Fibroblast of the conjunctiva (primary cell): ENCODE measurements around the gene ZNF791.
"Not testable (repeated sequence)": the region's sequence is repeated elsewhere in the genome, so short reads cannot be mapped to it uniquely, and the experiment has no call there.

Source experiments
- DNase-seq: peaks from one replicate; pipeline ENCODE4 v3.0.0-alpha.2; 2010; ENCODE audit warnings: low read depth

Gene ZNF791

GRCh38 chr19:12667731-12668302 is 57.1 kb downstream of the ZNF791 start:
- DNase-seq = no peak

DNA sequence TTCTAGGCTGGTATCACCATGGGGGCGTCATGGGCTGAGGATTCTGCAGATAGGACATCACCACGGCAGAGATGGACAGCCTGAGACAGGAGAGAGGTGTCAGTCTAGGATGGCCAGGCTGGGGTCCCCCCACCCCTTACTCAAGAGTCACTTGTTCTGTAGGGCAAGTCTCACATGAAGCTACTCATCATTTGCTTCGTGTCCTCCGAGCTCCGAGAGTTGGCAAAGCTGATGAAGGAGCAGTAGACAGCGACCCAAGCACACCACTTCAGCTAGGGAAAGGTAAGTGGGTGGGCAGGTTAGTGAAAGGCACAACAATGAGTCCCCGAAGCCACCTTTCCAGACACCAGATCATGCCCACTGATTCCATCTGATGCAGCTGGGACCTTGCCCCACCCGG is 57.6 kb downstream of the ZNF791 start:
- DNase-seq = no peak

DNA sequence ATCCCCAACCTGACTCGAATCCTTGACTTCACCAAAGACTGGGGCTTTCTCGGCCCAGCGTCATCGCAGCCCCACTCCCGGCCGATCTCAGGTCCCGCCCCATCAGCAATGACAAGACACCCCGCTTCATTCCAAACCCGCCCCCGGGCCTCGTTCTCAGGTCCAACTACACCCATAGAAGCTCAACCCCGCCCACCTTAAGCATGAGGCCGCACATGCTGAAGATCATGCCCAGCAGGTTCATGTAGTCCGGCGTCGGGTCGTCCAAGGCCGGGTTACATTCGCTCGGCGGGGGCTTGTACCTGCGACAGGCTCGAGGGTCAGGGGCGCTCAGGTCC is 58.2 kb downstream of the ZNF791 start:
- peak; percentile 26 for DNase-seq

- peak; percentile 66 for DNase-seq
These were observed 58.8 kb downstream of the ZNF791 start for GRCh38 chr19:12669270-12670158.

DNA sequence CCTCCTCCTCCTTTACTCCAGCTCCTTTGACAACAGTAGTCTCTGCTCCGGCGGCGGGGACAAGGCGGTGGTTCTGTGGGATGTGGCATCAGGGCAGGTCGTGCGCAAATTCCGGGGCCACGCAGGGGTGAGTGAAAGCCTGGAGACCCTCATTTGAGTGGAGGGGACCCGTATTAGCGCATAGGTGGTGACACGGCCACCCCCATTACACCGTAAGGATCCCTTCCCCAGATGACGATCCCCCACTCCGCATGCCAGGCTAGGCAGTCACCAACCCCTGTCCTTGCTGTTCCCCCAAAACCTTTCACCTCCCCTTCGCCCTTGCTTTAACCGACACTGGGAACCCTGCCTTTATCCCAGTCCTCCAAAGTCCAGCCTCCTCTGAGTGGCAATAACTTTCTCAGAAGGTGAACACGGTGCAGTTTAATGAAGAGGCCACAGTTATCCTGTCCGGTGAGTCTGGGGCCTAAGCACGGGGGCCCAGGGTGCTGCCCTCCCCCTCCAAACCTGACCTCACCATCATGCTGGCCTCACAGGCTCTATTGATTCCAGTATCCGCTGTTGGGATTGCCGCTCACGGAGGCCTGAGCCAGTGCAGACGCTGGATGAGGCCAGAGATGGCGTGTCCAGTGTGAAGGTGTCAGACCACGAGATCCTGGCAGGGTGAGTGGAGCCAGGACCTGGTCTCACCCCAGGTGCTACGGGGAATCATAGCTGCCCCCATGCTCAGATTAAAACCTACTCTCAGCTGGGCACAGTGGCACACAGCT is 59.6 kb downstream of the ZNF791 start:
- no peak for DNase-seq

DNA sequence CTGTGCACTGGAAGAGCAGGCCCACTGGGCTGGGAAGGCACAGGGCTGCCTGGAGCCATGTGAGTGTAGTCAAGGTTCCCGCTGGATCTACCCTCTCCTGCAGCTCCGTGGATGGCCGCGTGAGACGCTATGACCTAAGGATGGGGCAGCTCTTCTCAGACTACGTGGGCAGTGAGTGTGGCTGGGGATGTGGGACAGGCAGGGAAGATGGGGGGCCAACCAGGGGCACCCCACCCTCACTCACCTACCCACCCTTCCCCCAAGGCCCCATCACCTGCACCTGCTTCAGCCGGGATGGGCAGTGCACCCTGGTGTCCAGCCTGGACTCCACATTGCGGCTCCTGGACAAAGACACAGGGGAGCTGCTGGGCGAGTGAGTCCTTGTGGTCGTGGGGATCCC is 62.0 kb downstream of the ZNF791 start:
- DNase-seq = no peak

DNA sequence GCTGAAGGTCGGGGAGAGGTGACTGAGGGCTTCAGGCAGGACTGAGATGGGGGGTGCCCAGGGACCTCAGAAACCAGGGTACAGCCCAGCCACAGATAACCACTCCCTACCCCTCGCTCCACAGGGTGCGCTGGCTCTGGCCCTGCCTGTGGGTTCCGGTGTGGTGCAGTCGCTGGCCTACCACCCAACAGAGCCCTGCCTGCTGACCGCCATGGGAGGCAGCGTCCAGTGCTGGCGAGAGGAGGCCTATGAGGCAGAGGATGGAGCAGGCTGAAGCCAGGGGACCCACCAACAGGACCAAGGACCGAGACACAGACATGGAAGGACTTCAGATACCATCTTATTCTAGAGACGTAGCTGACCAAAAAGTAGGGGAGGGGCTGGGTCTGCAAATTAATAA is 64.7 kb downstream of the ZNF791 start:
- DNase-seq = no peak

DNA sequence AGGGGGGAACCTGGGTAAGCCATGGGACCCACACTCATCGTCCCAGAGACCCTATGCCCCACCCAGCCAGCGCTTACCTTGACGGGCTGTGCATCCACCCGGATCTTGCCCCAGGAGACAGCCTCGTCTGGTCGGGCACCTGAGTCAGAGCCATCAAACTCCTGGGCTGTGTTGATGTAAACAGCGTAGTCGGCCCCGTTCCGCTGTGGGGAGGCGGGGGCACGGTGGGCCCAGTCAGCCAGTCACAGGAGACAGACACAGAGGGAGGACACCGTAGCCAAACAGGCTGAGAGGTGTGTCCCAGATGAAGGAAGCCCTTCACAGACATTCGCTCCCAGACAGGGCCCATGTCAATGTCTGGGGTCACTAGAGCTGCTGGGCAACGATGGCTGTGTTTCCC is 65.2 kb downstream of the ZNF791 start:
- no peak for DNase-seq

GRCh38 chr19:12676384-12676792 is 65.7 kb downstream of the ZNF791 start:
- peak; percentile 47 for DNase-seq

- DNase-seq = no peak
These were observed 66.2 kb downstream of the ZNF791 start for GRCh38 chr19:12676928-12677327.

DNA sequence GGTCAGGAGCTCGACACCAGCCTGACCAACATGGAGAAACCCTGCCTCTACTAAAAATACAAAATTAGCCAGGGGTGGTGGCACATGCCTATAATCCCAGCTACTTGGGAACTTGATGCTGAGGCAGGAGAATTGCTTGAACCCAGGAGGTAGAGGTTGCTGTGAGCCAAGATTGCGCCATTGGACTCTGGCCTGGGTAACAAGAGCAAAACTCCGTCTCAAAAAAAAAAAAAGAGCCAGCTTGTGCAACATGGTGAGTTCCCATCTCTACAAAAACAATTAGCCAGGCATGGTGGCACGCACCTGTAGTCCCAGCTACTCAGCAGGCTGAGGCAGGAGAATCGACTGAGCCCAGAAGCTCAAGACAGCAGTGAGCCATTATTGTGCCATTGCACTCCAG is 67.3 kb downstream of the ZNF791 start:
- not testable (repeated sequence) for DNase-seq

DNA sequence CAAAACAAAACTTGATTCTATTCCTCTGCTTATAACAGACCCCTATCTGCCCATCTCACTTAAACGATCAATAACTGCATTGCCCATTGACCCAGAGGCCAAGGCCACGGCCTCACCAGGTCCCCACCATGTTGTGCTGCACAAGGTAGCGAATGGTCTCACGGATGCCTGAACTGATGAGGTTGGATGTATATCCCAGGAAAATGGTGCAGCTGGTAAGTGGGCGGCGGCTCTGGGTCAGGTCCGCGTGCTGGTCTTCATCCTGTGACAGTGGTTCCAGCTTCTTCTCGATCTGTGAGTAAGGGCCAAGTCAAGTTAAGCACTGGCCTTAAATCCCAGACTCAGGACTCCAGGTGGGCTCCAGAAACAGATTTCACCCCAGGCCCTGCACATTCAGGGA is 69.3 kb downstream of the ZNF791 start:
- DNase-seq = no peak

DNA sequence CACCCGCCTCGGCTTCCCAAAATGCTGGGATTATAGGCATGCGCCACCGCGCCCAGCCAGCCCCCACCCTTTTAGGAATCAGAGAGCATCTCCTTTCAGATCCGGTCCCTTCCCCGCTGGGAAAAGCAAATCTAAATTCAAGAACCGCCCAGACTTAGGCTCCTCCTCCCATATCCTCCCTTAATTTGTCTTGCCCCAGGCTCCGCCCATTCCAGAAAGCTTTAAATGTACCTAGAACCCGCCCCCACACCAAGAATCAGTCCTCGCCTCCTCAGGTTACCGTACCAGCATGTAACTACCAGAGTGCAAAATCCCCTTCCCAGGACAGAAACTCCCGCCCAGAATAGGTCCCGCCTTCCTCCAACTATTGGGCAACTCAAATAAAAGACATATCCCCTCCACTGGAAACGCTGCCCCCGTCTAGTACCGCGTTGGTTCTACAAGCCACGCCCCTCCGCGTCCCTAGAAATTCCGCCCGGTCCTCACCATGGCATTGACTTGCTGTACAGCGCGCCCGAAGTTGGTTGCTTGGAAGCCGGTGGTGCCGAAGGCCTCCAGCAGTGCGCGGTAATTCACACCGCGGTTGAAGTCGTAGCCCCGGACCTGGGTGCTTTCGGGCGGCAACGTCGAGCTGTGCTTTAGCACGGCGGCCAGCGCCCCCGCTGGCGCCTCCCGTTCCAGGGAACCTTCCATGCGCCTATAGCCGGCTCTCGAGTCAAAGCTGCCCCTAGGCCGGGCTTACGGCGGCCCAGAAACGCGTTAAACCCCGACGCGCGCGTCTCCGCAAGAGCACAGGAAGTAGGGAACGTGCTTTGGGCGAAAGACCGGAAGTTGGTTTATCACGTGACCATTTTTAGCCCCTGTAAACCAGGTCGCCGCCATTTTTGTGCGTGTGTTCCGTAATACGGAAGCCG is 70.6 kb downstream of the ZNF791 start, which contains the start of gene DHPS:
Gene DHPS (minus strand): TSS at position 807 of the 914 bp plus-strand sequence. CDS start 114 bp downstream, at position 693.
- DNase-seq = peak; percentile 97
